Measurements from ENCODE around the gene MCRIP1.

MCRIP1 gene

DNA sequence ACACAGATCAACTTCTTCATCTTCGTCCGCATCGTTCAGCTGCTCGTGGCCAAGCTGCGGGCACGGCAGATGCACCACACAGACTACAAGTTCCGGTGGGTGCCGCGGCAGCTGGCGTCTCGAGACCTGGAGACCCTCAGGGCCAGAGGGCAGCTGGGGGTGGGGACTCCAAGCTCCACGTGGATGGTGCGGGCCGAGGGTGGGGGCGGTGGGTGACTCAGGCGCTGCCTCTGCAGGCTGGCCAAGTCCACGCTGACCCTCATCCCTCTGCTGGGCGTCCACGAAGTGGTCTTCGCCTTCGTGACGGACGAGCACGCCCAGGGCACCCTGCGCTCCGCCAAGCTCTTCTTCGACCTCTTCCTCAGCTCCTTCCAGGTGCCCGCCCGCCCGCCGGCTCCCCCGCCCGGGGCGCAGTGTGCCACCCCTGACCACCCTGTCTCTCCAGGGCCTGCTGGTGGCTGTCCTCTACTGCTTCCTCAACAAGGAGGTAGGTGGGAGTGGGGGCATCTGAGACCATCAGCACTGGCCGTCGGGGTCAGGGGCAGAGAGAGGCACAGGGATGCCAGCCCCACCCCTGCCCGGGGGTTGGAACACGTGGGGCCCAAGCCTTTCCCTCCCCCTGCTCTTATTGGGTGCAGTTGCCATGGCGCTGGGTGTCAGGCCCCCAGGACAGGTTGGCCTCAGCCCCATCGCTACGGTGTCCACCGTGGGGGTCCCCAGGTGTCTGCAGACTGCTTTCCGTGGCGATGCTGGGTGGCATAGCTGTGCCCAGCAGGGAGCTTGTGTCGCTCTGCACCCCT lies 20.3 kb downstream of the MCRIP1 start:
- H3K4me3 ChIP-seq (ENCODE audit: insufficient read depth in 1 of 2, low read depth in 1 of 2, low read length in 2 of 2), result peak overlapping the region in 1 of 2 experiments; percentile 2
- no peak overlapping the region for H2AFZ ChIP-seq (ENCODE audit: low read depth, low read length)
- H2AK5ac ChIP-seq (ENCODE audit: low read length, severe bottlenecking), result no peak overlapping the region
- H3K79me1 ChIP-seq (replicated peaks; ENCODE audit: low read length, poor library complexity, severe bottlenecking), result no peaks in the 10 kb centered on the region
- no peak overlapping the region for H2BK15ac ChIP-seq (ENCODE audit: low read depth, poor library complexity, severe bottlenecking)
- H3K18ac ChIP-seq (ENCODE audit: low read depth in 1 of 2, low read length in 2 of 2), result no peak overlapping the region
- no peak for DNase-seq
- no peak overlapping the region for H2BK5ac ChIP-seq (ENCODE audit: low read depth, low read length, poor library complexity, severe bottlenecking)
- WGBS, result 88% methylated on average over 44 of the region's 45 CpGs
- H3K4me1 ChIP-seq (ENCODE audit: control insufficient read depth, insufficient read depth, low read depth, low read length), result peaks cover 10% of the 10 kb centered on the region
- H3K4ac ChIP-seq (ENCODE audit: low read depth in 1 of 2, low read length in 2 of 2), result no peak overlapping the region
- no peak overlapping the region for H4K8ac ChIP-seq (ENCODE audit: low read length)
- no peak overlapping the region for H2BK120ac ChIP-seq (ENCODE audit: low read depth, low read length)
- no peak overlapping the region for H3K23ac ChIP-seq (ENCODE audit: low read length in 2 of 2)
- no peak overlapping the region for H3K4me2 ChIP-seq (ENCODE audit: low read length, poor library complexity, severe bottlenecking)
- H3K27ac ChIP-seq (ENCODE audit: low read length, poor library complexity, severe bottlenecking), result no peak overlapping the region
- no peak overlapping the region for H3K14ac ChIP-seq (ENCODE audit: low read length in 2 of 2)
- H3K36me3 ChIP-seq (ENCODE audit: control insufficient read depth in 1 of 2, insufficient read depth in 2 of 2, low read depth in 1 of 2, low read length in 2 of 2), result no peaks in the 10 kb centered on the region
- H4K91ac ChIP-seq (ENCODE audit: low read length), result peak overlapping the region; percentile 18
- no peak overlapping the region for H3K9ac ChIP-seq (ENCODE audit: low read length)
- no peak overlapping the region for H2BK12ac ChIP-seq (ENCODE audit: low read length in 2 of 2)
- peaks cover 18 to 78% of the 10 kb centered on the region in 2 experiments for H3K27me3 ChIP-seq (ENCODE audit: control insufficient read depth in 1 of 2, insufficient read depth in 1 of 2, low read length in 2 of 2)
- H3K9me3 ChIP-seq (ENCODE audit: control insufficient read depth, low read length), result no peaks in the 10 kb centered on the region

GRCh38 chr17:81811705-81812570 lies 21.2 kb downstream of the MCRIP1 start:
- Histone ChIP-seq H3K4me2 (ENCODE audit: low read length, poor library complexity, severe bottlenecking) (no peak overlapping the region), H3K4ac (ENCODE audit: low read depth in 1 of 2, low read length in 2 of 2) (no peak overlapping the region), H4K91ac (ENCODE audit: low read length) (no peak overlapping the region), H3K79me1 (replicated peaks; ENCODE audit: low read length, poor library complexity, severe bottlenecking) (no peaks in the 10 kb centered on the region), H3K14ac (ENCODE audit: low read length in 2 of 2) (no peak overlapping the region), H3K27ac (ENCODE audit: low read length, poor library complexity, severe bottlenecking) (no peak overlapping the region), H2AK5ac (ENCODE audit: low read length, severe bottlenecking) (no peak overlapping the region), H3K4me3 (ENCODE audit: insufficient read depth in 1 of 2, low read depth in 1 of 2, low read length in 2 of 2) (no peak overlapping the region), H3K27me3 (ENCODE audit: control insufficient read depth in 1 of 2, insufficient read depth in 1 of 2, low read length in 2 of 2) (peaks cover 23 to 79% of the 10 kb centered on the region in 2 experiments), H2BK5ac (ENCODE audit: low read depth, low read length, poor library complexity, severe bottlenecking) (no peak overlapping the region), H3K36me3 (ENCODE audit: control insufficient read depth in 1 of 2, insufficient read depth in 2 of 2, low read depth in 1 of 2, low read length in 2 of 2) (no peaks in the 10 kb centered on the region), H3K18ac (ENCODE audit: low read depth in 1 of 2, low read length in 2 of 2) (no peak overlapping the region), H3K9ac (ENCODE audit: low read length) (no peak overlapping the region), H3K23ac (ENCODE audit: low read length in 2 of 2) (no peak overlapping the region), H2AFZ (ENCODE audit: low read depth, low read length) (no peak overlapping the region), H2BK12ac (ENCODE audit: low read length in 2 of 2) (no peak overlapping the region), H2BK15ac (ENCODE audit: low read depth, poor library complexity, severe bottlenecking) (no peak overlapping the region), H2BK120ac (ENCODE audit: low read depth, low read length) (no peak overlapping the region), H3K9me3 (ENCODE audit: control insufficient read depth, low read length) (no peaks in the 10 kb centered on the region), H4K8ac (ENCODE audit: low read length) (no peak overlapping the region), H3K4me1 (ENCODE audit: control insufficient read depth, insufficient read depth, low read depth, low read length) (peaks cover 10% of the 10 kb centered on the region)
- no peak for DNase-seq
- 85% methylated on average over 21 of the region's 24 CpGs for WGBS

DNA sequence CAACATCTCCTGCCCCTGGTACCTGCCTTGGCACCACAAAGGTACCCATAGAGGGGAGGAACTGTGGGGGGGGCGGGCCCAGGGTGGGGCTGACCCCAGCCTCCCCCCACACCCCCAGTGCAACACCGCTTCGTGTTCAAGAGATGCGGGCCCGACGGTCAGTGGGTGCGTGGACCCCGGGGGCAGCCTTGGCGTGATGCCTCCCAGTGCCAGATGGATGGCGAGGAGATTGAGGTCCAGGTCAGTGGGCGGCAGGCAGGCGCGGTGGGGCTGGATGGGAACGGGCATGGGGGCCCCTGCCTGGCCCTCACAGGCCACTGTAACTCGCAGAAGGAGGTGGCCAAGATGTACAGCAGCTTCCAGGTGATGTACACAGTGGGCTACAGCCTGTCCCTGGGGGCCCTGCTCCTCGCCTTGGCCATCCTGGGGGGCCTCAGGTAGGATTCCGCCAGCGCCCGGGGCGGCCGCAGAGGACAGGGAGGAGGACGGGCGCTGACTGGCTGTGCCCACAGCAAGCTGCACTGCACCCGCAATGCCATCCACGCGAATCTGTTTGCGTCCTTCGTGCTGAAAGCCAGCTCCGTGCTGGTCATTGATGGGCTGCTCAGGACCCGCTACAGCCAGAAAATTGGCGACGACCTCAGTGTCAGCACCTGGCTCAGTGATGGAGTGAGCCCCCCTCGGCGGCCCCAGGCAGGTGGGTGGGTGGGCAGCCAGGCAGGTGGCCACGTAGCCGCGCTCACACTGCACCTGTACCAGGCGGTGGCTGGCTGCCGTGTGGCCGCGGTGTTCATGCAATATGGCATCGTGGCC lies 22.0 kb downstream of the MCRIP1 start:
- no peak overlapping the region for H3K23ac ChIP-seq (ENCODE audit: low read length in 2 of 2)
- H2BK12ac ChIP-seq (ENCODE audit: low read length in 2 of 2), result no peak overlapping the region
- no peak overlapping the region for H3K9ac ChIP-seq (ENCODE audit: low read length)
- no peak for DNase-seq
- H3K4me1 ChIP-seq (ENCODE audit: control insufficient read depth, insufficient read depth, low read depth, low read length), result peaks cover 10% of the 10 kb centered on the region
- H2BK120ac ChIP-seq (ENCODE audit: low read depth, low read length), result no peak overlapping the region
- no peak overlapping the region for H4K8ac ChIP-seq (ENCODE audit: low read length)
- H2AFZ ChIP-seq (ENCODE audit: low read depth, low read length), result no peak overlapping the region
- H2AK5ac ChIP-seq (ENCODE audit: low read length, severe bottlenecking), result no peak overlapping the region
- no peak overlapping the region for H3K4ac ChIP-seq (ENCODE audit: low read depth in 1 of 2, low read length in 2 of 2)
- H2BK15ac ChIP-seq (ENCODE audit: low read depth, poor library complexity, severe bottlenecking), result no peak overlapping the region
- H3K14ac ChIP-seq (ENCODE audit: low read length in 2 of 2), result no peak overlapping the region
- no peak overlapping the region for H3K4me2 ChIP-seq (ENCODE audit: low read length, poor library complexity, severe bottlenecking)
- no peak overlapping the region for H2BK5ac ChIP-seq (ENCODE audit: low read depth, low read length, poor library complexity, severe bottlenecking)
- H3K36me3 ChIP-seq (ENCODE audit: control insufficient read depth in 1 of 2, insufficient read depth in 2 of 2, low read depth in 1 of 2, low read length in 2 of 2), result no peaks in the 10 kb centered on the region
- H4K91ac ChIP-seq (ENCODE audit: low read length), result no peak overlapping the region
- H3K9me3 ChIP-seq (ENCODE audit: control insufficient read depth, low read length), result no peaks in the 10 kb centered on the region
- H3K27me3 ChIP-seq (ENCODE audit: control insufficient read depth in 1 of 2, insufficient read depth in 1 of 2, low read length in 2 of 2), result peaks cover 31 to 81% of the 10 kb centered on the region in 2 experiments
- no peak overlapping the region for H3K4me3 ChIP-seq (ENCODE audit: insufficient read depth in 1 of 2, low read depth in 1 of 2, low read length in 2 of 2)
- 89% methylated on average over 41 of the region's 42 CpGs for WGBS
- no peaks in the 10 kb centered on the region for H3K79me1 ChIP-seq (replicated peaks; ENCODE audit: low read length, poor library complexity, severe bottlenecking)
- H3K27ac ChIP-seq (ENCODE audit: low read length, poor library complexity, severe bottlenecking), result no peak overlapping the region
- H3K18ac ChIP-seq (ENCODE audit: low read depth in 1 of 2, low read length in 2 of 2), result no peak overlapping the region
